SK-N-SH treated with all-trans-retinoic acid at 6 μM for 48 hours (cell line): Measurements from ENCODE around the gene TOGARAM1.

ENCODE experiments used
- ATAC-seq: fragments of 200-7000 bp; cut with Tn5 transposase; 3 replicates; pipeline ENCODE4 v1.9.1; 2020; ENCODE audit warnings: mild to moderate bottlenecking, moderate library complexity
- ARNTL ChIP-seq: fragments of 450-650 bp; formaldehyde crosslinking; IDR thresholded peaks from 2 replicates; pipeline ENCODE4 v1.5.0; 2020; ENCODE audit warnings: low read depth, mild to moderate bottlenecking, moderate library complexity, borderline replicate concordance
- BACH2 ChIP-seq: fragments of 250-450 bp; sonication (Bioruptor Pico); IDR thresholded peaks from 2 replicates; pipeline ENCODE4 v1.9.0; 2021; ENCODE audit warnings: mild to moderate bottlenecking, borderline replicate concordance
- CREB5 ChIP-seq: fragments of 250-450 bp; sonication (Bioruptor Pico); IDR thresholded peaks from 2 replicates; pipeline ENCODE4 v1.5.1; 2020; ENCODE audit warnings: low read depth, mild to moderate bottlenecking, moderate library complexity
- CSDC2 ChIP-seq: fragments of 250-450 bp; sonication (Bioruptor Pico); IDR thresholded peaks from 2 replicates; pipeline ENCODE4 v1.5.0; 2020; ENCODE audit warnings: mild to moderate bottlenecking, moderate library complexity
- CSRNP3 ChIP-seq: fragments of 250-450 bp; sonication (Bioruptor Pico); IDR thresholded peaks from 2 replicates; pipeline ENCODE4 v1.5.1; 2021; ENCODE audit warnings: mild to moderate bottlenecking, moderate library complexity
- ESRRG ChIP-seq: fragments of 250-450 bp; sonication (Bioruptor Pico); IDR thresholded peaks from 2 replicates; pipeline ENCODE4 v1.6.1; 2021; ENCODE audit warnings: mild to moderate bottlenecking
- OSR1 ChIP-seq: fragments of 250-450 bp; sonication (Bioruptor Pico); IDR thresholded peaks from 2 replicates; pipeline ENCODE4 v1.8.0; 2022; ENCODE audit warnings: moderate library complexity, mild to moderate bottlenecking, inconsistent platforms
- PATZ1 ChIP-seq: fragments of 250-450 bp; sonication (Bioruptor Pico); IDR thresholded peaks from 2 replicates; pipeline ENCODE4 v1.8.0; 2020; ENCODE audit warnings: mild to moderate bottlenecking, moderate library complexity, borderline replicate concordance
- POU6F1 ChIP-seq: fragments of 250-450 bp; sonication (Bioruptor Pico); IDR thresholded peaks from 2 replicates; pipeline ENCODE4 v1.8.0; 2021; ENCODE audit warnings: low read depth, mild to moderate bottlenecking, moderate library complexity, borderline replicate concordance
- PPARA ChIP-seq: fragments of 250-450 bp; sonication (Bioruptor Pico); IDR thresholded peaks from 2 replicates; pipeline ENCODE4 v1.5.0; 2020; ENCODE audit warnings: mild to moderate bottlenecking, borderline replicate concordance
- RARB ChIP-seq: fragments of 250-450 bp; sonication (Bioruptor Pico); IDR thresholded peaks from 2 replicates; pipeline ENCODE4 v1.8.0; 2021; ENCODE audit warnings: mild to moderate bottlenecking, moderate library complexity
- SNAI2 ChIP-seq: fragments of 250-450 bp; sonication (Bioruptor Pico); IDR thresholded peaks from 2 replicates; pipeline ENCODE4 v1.5.0; 2020; ENCODE audit warnings: mild to moderate bottlenecking, moderate library complexity
- TCF4 ChIP-seq: fragments of 250-450 bp; sonication (Bioruptor Pico); IDR thresholded peaks from 2 replicates; pipeline ENCODE4 v1.8.0; 2021; ENCODE audit warnings: mild to moderate bottlenecking, moderate library complexity, borderline replicate concordance
- TOX ChIP-seq: fragments of 250-450 bp; sonication (Bioruptor Pico); IDR thresholded peaks from 2 replicates; pipeline ENCODE4 v1.8.0; 2021; ENCODE audit warnings: mild to moderate bottlenecking, moderate library complexity, borderline replicate concordance
- TSHZ2 ChIP-seq: fragments of 250-450 bp; sonication (Bioruptor Pico); IDR thresholded peaks from 2 replicates; pipeline ENCODE4 v1.5.0; 2020; ENCODE audit warnings: mild to moderate bottlenecking, moderate library complexity
- ZC3H10 ChIP-seq: fragments of 250-450 bp; sonication (Bioruptor Pico); IDR thresholded peaks from 2 replicates; pipeline ENCODE4 v1.5.1; 2021; ENCODE audit warnings: mild to moderate bottlenecking, moderate library complexity
- ZFP3 ChIP-seq: fragments of 250-450 bp; sonication (Bioruptor Pico); IDR thresholded peaks from 2 replicates; pipeline ENCODE4 v1.5.0; 2020; ENCODE audit warnings: mild to moderate bottlenecking, moderate library complexity
- ZFP30 ChIP-seq: fragments of 450-650 bp; formaldehyde crosslinking; IDR thresholded peaks from 2 replicates; pipeline ENCODE4 v1.5.0; 2022; ENCODE audit warnings: mild to moderate bottlenecking, moderate library complexity
- ZNF565 ChIP-seq: fragments of 450-650 bp; formaldehyde crosslinking; conservative IDR thresholded peaks from 2 replicates; pipeline ENCODE4 v1.5.0; 2020; ENCODE audit warnings: low read depth, mild to moderate bottlenecking, moderate library complexity
- ZNF70 ChIP-seq: fragments of 450-650 bp; formaldehyde crosslinking; IDR thresholded peaks from 2 replicates; pipeline ENCODE4 v1.5.0; 2020; ENCODE audit warnings: mild to moderate bottlenecking, moderate library complexity
- ZNF8 ChIP-seq: fragments of 450-650 bp; formaldehyde crosslinking; IDR thresholded peaks from 2 replicates; pipeline ENCODE4 v1.5.0; 2020; ENCODE audit warnings: mild to moderate bottlenecking, moderate library complexity

The TOGARAM1 gene

GRCh38 chr14:44961151-44961553 lies 838 bp upstream of the TOGARAM1 start:
- TF ChIP-seq ESRRG (CRISPR knock-in tag) = no peak
- TF ChIP-seq SNAI2 (CRISPR knock-in tag) = no peak
- TF ChIP-seq ARNTL (CRISPR knock-in tag) = no peak
- no peak for TF ChIP-seq ZNF8 (CRISPR knock-in tag)
- TF ChIP-seq POU6F1 (CRISPR knock-in tag) = no peak
- TF ChIP-seq ZNF70 (CRISPR knock-in tag) = no peak
- TF ChIP-seq CSRNP3 (CRISPR knock-in tag) = no peak
- no peak for TF ChIP-seq PATZ1 (CRISPR knock-in tag)
- TF ChIP-seq RARB = no peak
- TF ChIP-seq PPARA (CRISPR knock-in tag) = no peak
- TF ChIP-seq ZFP30 (CRISPR knock-in tag) = no peak
- no peak for TF ChIP-seq OSR1 (CRISPR knock-in tag)
- no peak for TF ChIP-seq BACH2 (CRISPR knock-in tag)
- TF ChIP-seq TCF4 (CRISPR knock-in tag) = no peak
- TF ChIP-seq TOX (CRISPR knock-in tag) = no peak
- TF ChIP-seq ZNF565 (CRISPR knock-in tag) = no peak
- TF ChIP-seq ZFP3 = no peak
- no peak for TF ChIP-seq CSDC2 (CRISPR knock-in tag)
- no peak for TF ChIP-seq ZC3H10 (CRISPR knock-in tag)
- TF ChIP-seq CREB5 = no peak
- ATAC-seq = peak; percentile 69

GRCh38 chr14:44962334-44963043 lies 499 bp downstream of the TOGARAM1 start:
- peak; percentile 44 for ATAC-seq
- TF ChIP-seq ZNF70 (CRISPR knock-in tag) = no peak
- no peak for TF ChIP-seq ZNF565 (CRISPR knock-in tag)
- no peak for TF ChIP-seq ZFP3
- no peak for TF ChIP-seq ZC3H10 (CRISPR knock-in tag)
- no peak for TF ChIP-seq PPARA (CRISPR knock-in tag)
- TF ChIP-seq OSR1 (CRISPR knock-in tag) = no peak
- TF ChIP-seq CSRNP3 (CRISPR knock-in tag) = no peak
- TF ChIP-seq CSDC2 (CRISPR knock-in tag) = no peak
- TF ChIP-seq POU6F1 (CRISPR knock-in tag) = no peak
- TF ChIP-seq BACH2 (CRISPR knock-in tag) = no peak
- no peak for TF ChIP-seq TSHZ2 (CRISPR knock-in tag)
- no peak for TF ChIP-seq TCF4 (CRISPR knock-in tag)
- TF ChIP-seq PATZ1 (CRISPR knock-in tag) = no peak
- no peak for TF ChIP-seq TOX (CRISPR knock-in tag)
- no peak for TF ChIP-seq ESRRG (CRISPR knock-in tag)
- TF ChIP-seq, all 23 proteins: peak for 0
